ENCODE measurements around the gene RALA. TPM values are rescaled to one million over a fixed set of nuclear protein-coding genes. Genes with fewer than 3 reads are reported as not detected.

Gene RALA
- total and polyA plus RNA-seq, 4 donors = 5.7 to 18.8 (median 9.2) TPM

GRCh38 chr7:39693812-39694211, 70.4 kb downstream of the RALA start:
- H3K27ac ChIP-seq (ENCODE audit: low read depth in 1 of 2, low read length in 2 of 2) = no peak overlapping the region
- 96% methylated on average over 2 of the region's 2 CpGs for WGBS
- no peak for TF ChIP-seq YY1 (IDR thresholded peaks at IDR 0.05)
- no peak for TF ChIP-seq ATF3 (IDR thresholded peaks at IDR 0.05)
- TF ChIP-seq EGR1 (IDR thresholded peaks at IDR 0.05; ENCODE audit: low read depth in 2 of 2) = no peak
- TF ChIP-seq HNF4A (conservative IDR thresholded peaks at IDR 0.05) = no peak
- no peak for TF ChIP-seq GABPA (IDR thresholded peaks at IDR 0.05 in 1 of 2, conservative IDR thresholded peaks at IDR 0.05 in 1 of 2)
- TF ChIP-seq NR2F2 (IDR thresholded peaks at IDR 0.05) = no peak
- TF ChIP-seq JUND (IDR thresholded peaks at IDR 0.05) = no peak
- no peak for TF ChIP-seq RXRA (IDR thresholded peaks at IDR 0.05)
- no peak for TF ChIP-seq FOXA1 (IDR thresholded peaks at IDR 0.05)
- TF ChIP-seq TAF1 (conservative IDR thresholded peaks at IDR 0.05) = no peak
- no peak for TF ChIP-seq RAD21 (IDR thresholded peaks at IDR 0.05)
- no peak for TF ChIP-seq MAX (IDR thresholded peaks at IDR 0.05)
- TF ChIP-seq, protein P1, sequence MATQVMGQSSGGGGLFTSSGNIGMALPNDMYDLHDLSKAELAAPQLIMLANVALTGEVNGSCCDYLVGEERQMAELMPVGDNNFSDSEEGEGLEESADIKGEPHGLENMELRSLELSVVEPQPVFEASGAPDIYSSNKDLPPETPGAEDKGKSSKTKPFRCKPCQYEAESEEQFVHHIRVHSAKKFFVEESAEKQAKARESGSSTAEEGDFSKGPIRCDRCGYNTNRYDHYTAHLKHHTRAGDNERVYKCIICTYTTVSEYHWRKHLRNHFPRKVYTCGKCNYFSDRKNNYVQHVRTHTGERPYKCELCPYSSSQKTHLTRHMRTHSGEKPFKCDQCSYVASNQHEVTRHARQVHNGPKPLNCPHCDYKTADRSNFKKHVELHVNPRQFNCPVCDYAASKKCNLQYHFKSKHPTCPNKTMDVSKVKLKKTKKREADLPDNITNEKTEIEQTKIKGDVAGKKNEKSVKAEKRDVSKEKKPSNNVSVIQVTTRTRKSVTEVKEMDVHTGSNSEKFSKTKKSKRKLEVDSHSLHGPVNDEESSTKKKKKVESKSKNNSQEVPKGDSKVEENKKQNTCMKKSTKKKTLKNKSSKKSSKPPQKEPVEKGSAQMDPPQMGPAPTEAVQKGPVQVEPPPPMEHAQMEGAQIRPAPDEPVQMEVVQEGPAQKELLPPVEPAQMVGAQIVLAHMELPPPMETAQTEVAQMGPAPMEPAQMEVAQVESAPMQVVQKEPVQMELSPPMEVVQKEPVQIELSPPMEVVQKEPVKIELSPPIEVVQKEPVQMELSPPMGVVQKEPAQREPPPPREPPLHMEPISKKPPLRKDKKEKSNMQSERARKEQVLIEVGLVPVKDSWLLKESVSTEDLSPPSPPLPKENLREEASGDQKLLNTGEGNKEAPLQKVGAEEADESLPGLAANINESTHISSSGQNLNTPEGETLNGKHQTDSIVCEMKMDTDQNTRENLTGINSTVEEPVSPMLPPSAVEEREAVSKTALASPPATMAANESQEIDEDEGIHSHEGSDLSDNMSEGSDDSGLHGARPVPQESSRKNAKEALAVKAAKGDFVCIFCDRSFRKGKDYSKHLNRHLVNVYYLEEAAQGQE (IDR thresholded peaks at IDR 0.05) = no peak
- no peak for TF ChIP-seq SP1 (IDR thresholded peaks at IDR 0.05)
- TF ChIP-seq FOXA2 (IDR thresholded peaks at IDR 0.05) = no peak
- TF ChIP-seq HNF4G (IDR thresholded peaks at IDR 0.05) = no peak
- TF ChIP-seq ZBTB33 (IDR thresholded peaks at IDR 0.05) = no peak
- TF ChIP-seq, protein P2, sequence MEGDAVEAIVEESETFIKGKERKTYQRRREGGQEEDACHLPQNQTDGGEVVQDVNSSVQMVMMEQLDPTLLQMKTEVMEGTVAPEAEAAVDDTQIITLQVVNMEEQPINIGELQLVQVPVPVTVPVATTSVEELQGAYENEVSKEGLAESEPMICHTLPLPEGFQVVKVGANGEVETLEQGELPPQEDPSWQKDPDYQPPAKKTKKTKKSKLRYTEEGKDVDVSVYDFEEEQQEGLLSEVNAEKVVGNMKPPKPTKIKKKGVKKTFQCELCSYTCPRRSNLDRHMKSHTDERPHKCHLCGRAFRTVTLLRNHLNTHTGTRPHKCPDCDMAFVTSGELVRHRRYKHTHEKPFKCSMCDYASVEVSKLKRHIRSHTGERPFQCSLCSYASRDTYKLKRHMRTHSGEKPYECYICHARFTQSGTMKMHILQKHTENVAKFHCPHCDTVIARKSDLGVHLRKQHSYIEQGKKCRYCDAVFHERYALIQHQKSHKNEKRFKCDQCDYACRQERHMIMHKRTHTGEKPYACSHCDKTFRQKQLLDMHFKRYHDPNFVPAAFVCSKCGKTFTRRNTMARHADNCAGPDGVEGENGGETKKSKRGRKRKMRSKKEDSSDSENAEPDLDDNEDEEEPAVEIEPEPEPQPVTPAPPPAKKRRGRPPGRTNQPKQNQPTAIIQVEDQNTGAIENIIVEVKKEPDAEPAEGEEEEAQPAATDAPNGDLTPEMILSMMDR (IDR thresholded peaks at IDR 0.05; ENCODE audit: low read depth, low read length, missing input control) = no peak
- DNase-seq (ENCODE audit: low spot score) = no peak
- no peaks in the 10 kb centered on the region for H3K9me3 ChIP-seq (ENCODE audit: control insufficient read depth in 4 of 4, low read length in 3 of 4)
- H3K4me1 ChIP-seq (ENCODE audit: control insufficient read depth in 4 of 4, insufficient read depth in 4 of 4, low read length in 3 of 4) = no peaks in the 10 kb centered on the region
- no peak overlapping the region for H3K9ac ChIP-seq (ENCODE audit: low read depth in 1 of 2, low read length in 2 of 2)
- H3K4me3 ChIP-seq (ENCODE audit: low read depth in 1 of 3, low read length in 3 of 3) = no peak overlapping the region
- H3K36me3 ChIP-seq (ENCODE audit: control insufficient read depth in 4 of 4, insufficient read depth in 3 of 4, low read depth in 1 of 4, low read length in 3 of 4) = peaks cover 3 to 13% (median 9%) of the 10 kb centered on the region in 4 donors
- no peaks in the 10 kb centered on the region for H3K27me3 ChIP-seq (ENCODE audit: control insufficient read depth in 4 of 4, insufficient read depth in 4 of 4, low read length in 3 of 4)

All from liver (tissue), 9 donors.